Activated naive CD8-positive, alpha-beta T cell treated with anti-CD3 and anti-CD28 coated beads, Interleukin-2, amount 10 ng/mL, durations not matched to agents 7 days and 5 days (primary cell): ENCODE data around the gene TAF11L2. TPM values are rescaled to one million over a fixed set of nuclear protein-coding genes. Genes with fewer than 3 reads are reported as not detected.
"Not testable (repeated sequence)": the region's sequence is repeated elsewhere in the genome, so short reads cannot be mapped to it uniquely, and the experiment has no call there.

Experiments
- ATAC-seq: fragments of 150-1000 bp; cut with Tn5 transposase; one replicate; pipeline ENCODE4 v1.10.0; 2021; ENCODE audit warnings: low read depth, moderate library complexity
- POLR2A ChIA-PET: fragments of 350-600 bp; sonication (Branson Sonifier 250); formaldehyde crosslinking; loops from one replicate; lab custom pipeline; 2021; ENCODE audit warnings: antibody characterized with exemption; lab: Charles Lee
- DNase-seq: peaks from one replicate; pipeline ENCODE4 v3.0.0; 2021
- H3K27ac Mint-ChIP-seq: one replicate; pipeline ENCODE4 v1.8.0; 2022; ENCODE audit warnings: mild to moderate bottlenecking, mixed read lengths
- H3K27me3 Mint-ChIP-seq: one replicate; pipeline ENCODE4 v1.8.0; 2022; ENCODE audit warnings: mild to moderate bottlenecking, moderate library complexity, mixed read lengths
- H3K36me3 Mint-ChIP-seq: one replicate; pipeline ENCODE4 v1.8.0; 2021; ENCODE audit warnings: mild to moderate bottlenecking, mixed read lengths
- H3K4me1 Mint-ChIP-seq: one replicate; pipeline ENCODE4 v1.8.0; 2021; ENCODE audit warnings: mixed read lengths
- H3K4me3 Mint-ChIP-seq: one replicate; pipeline ENCODE4 v1.8.0; 2022; ENCODE audit warnings: mild to moderate bottlenecking, moderate library complexity, mixed read lengths
- H3K9me3 Mint-ChIP-seq: one replicate; pipeline ENCODE4 v1.8.0; 2021; ENCODE audit warnings: mixed read lengths
- total RNA-seq, 2 experiments: library from RNA; stranded (reverse); gene quantifications; one replicate each; pipeline ENCODE4 v1.2.3, GENCODE V29; 2021

Gene TAF11L2
- total RNA-seq, 2 experiments from 2014 or later: not detected

- H3K9me3 Mint-ChIP-seq, POLR2A ChIA-PET, H3K4me3 Mint-ChIP-seq, DNase-seq, H3K27me3 Mint-ChIP-seq, H3K36me3 Mint-ChIP-seq, H3K4me1 Mint-ChIP-seq, ATAC-seq, H3K27ac Mint-ChIP-seq: not testable (repeated sequence)
Measured at GRCh38 chr5:17491257-17491656, 6.8 kb upstream of the TAF11L2 start.

GRCh38 chr5:17492770-17493169 is 5.3 kb upstream of the TAF11L2 start:
- Mint-ChIP-seq H3K4me3 (no peak overlapping the region), H3K27ac (no peak overlapping the region), H3K27me3 (no peaks in the 10 kb centered on the region), H3K36me3 (no peaks in the 10 kb centered on the region), H3K9me3 (peaks cover 6% of the 10 kb centered on the region), H3K4me1 (no peaks in the 10 kb centered on the region)
- DNase-seq (no peak), ATAC-seq (no peak)
- POLR2A ChIA-PET: no interaction called here

DNA sequence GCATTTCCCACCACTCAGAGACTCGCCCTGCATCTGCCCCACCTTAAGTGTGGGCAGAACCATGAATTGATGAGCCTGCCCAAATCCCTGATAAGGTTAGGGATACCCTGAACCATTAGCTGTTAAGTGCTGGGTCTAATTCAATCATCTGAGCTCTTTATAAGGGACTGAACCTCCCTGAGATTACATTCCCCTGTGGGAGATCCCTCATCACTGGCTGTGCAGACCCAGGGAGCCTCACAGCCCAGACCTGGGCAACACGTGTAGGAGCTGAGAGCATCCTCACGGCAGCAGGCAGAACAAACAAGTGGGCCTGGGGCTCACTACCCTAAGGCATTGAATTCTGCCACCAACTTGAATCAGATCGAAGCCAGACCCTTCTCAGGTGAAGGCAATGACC is 585 bp upstream of the TAF11L2 start:
- POLR2A ChIA-PET: no interaction called here
- DNase-seq (no peak), ATAC-seq (no peak)
- Mint-ChIP-seq H3K36me3 (no peaks in the 10 kb centered on the region), H3K9me3 (peaks cover 4% of the 10 kb centered on the region), H3K27ac (no peak overlapping the region), H3K27me3 (no peaks in the 10 kb centered on the region), H3K4me1 (no peaks in the 10 kb centered on the region), H3K4me3 (no peak overlapping the region)

DNA sequence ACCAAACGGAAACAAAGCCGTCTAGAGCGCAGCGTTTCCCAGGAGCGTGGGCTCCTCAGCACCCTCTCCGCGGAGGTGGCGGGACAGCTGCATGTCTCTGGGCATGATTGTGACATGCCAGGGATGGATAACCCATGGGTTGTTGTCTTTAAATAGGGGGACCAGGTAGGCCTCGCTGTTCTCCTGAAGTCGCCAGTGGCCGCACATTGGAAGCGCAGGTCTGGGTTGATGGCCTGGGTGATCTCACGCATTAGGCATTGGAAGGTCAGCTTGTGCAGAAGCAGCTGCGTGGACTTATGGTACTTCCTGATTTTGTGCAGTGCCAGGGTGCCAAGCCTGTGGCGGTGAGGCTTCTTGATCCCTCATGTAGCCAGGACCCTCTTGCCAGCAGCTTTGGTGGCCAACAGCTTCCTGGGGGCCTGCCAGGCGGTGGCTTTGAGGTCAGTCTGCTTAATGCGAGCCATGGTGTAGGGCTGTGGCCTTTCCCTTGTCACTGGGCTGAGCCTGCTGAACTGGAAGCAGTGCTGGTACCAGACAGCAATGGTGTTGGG is 13.8 kb downstream of the TAF11L2 start:
- H3K4me1 Mint-ChIP-seq: no peaks in the 10 kb centered on the region
- no peak overlapping the region for H3K4me3 Mint-ChIP-seq

DNA sequence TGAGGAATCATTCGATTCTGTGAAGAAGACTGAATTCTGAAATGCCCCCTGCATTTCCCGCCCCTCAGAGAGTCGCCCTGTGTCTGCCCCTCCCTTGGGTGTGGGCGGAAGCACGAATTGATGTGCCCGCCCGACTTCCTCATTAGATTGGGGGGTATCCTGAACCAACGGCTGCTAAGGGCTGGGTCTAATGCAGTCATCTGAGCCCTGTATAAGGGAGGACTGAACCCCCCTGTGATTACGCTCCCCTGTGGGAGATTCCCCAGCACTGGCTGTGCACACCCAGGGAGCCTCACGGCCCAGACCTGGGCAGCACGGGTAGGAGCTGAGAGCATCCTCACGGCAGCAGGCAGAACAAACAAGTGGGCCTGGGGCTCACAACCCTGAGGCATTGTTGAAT is 19.5 kb downstream of the TAF11L2 start:
- ATAC-seq, H3K4me3 Mint-ChIP-seq, DNase-seq, H3K27me3 Mint-ChIP-seq, POLR2A ChIA-PET, H3K36me3 Mint-ChIP-seq, H3K4me1 Mint-ChIP-seq, H3K9me3 Mint-ChIP-seq, H3K27ac Mint-ChIP-seq: not testable (repeated sequence)

More for the DNA sequence above, 13.8 kb downstream of the TAF11L2 start:
- no peaks in the 10 kb centered on the region for H3K36me3 Mint-ChIP-seq
- H3K27ac Mint-ChIP-seq: no peak overlapping the region
- no peaks in the 10 kb centered on the region for H3K9me3 Mint-ChIP-seq
- POLR2A ChIA-PET: no interaction called here
- no peaks in the 10 kb centered on the region for H3K27me3 Mint-ChIP-seq
- DNase-seq (no peak), ATAC-seq (no peak)

GRCh38 chr5:17518067-17518466 is 20.0 kb downstream of the TAF11L2 start, which contains the start of gene TAF11L3:
Gene TAF11L3 (plus strand): TSS chr5:17518367.
- H3K4me1 Mint-ChIP-seq, H3K9me3 Mint-ChIP-seq, DNase-seq, H3K27ac Mint-ChIP-seq, H3K27me3 Mint-ChIP-seq, POLR2A ChIA-PET, H3K4me3 Mint-ChIP-seq, ATAC-seq, H3K36me3 Mint-ChIP-seq: not testable (repeated sequence)

DNA sequence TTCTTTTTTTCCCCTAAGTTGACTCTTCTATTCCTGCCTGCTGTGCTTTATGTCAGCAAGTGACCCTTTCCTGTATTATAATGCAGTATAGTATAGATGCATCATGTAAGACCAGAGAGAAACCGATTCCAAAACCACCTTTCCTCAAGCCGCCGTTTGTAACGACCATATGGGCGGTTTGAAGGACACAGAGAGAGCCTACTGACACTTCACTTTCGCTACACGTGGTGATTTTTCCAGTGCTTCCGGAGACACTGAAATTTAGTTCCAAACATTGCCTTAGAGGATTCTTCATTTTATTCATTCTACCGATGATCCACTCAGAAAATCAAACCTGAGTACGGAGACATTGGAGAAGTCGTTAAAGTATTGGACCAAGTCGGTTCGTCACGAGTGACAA is 21.5 kb downstream of the TAF11L2 start:
- H3K36me3 Mint-ChIP-seq, H3K9me3 Mint-ChIP-seq, ATAC-seq, H3K4me3 Mint-ChIP-seq, H3K27ac Mint-ChIP-seq, H3K27me3 Mint-ChIP-seq, POLR2A ChIA-PET, DNase-seq, H3K4me1 Mint-ChIP-seq: not testable (repeated sequence)

- POLR2A ChIA-PET, H3K27ac Mint-ChIP-seq, DNase-seq, H3K36me3 Mint-ChIP-seq, H3K4me3 Mint-ChIP-seq, ATAC-seq, H3K4me1 Mint-ChIP-seq, H3K27me3 Mint-ChIP-seq, H3K9me3 Mint-ChIP-seq: not testable (repeated sequence)
Measured at GRCh38 chr5:17521501-17521900, 23.5 kb downstream of the TAF11L2 start, which contains the start of gene TAF11L4. Gene TAF11L4 (plus strand): TSS chr5:17521801.

- H3K27me3 Mint-ChIP-seq, H3K36me3 Mint-ChIP-seq, H3K9me3 Mint-ChIP-seq, POLR2A ChIA-PET, DNase-seq, H3K27ac Mint-ChIP-seq, ATAC-seq, H3K4me1 Mint-ChIP-seq, H3K4me3 Mint-ChIP-seq: not testable (repeated sequence)
Measured at GRCh38 chr5:17524935-17525334, 26.9 kb downstream of the TAF11L2 start, which contains the start of gene TAF11L5. Gene TAF11L5 (plus strand): TSS chr5:17525235.

- ATAC-seq, POLR2A ChIA-PET, H3K4me3 Mint-ChIP-seq, H3K36me3 Mint-ChIP-seq, DNase-seq, H3K27ac Mint-ChIP-seq, H3K4me1 Mint-ChIP-seq, H3K9me3 Mint-ChIP-seq, H3K27me3 Mint-ChIP-seq: not testable (repeated sequence)
Measured at GRCh38 chr5:17526504-17526903, 28.5 kb downstream of the TAF11L2 start.

- ATAC-seq: not testable (repeated sequence)
Measured at GRCh38 chr5:17528369-17528768, 30.3 kb downstream of the TAF11L2 start, which contains the start of gene TAF11L6. Gene TAF11L6 (plus strand): TSS chr5:17528669.

More at GRCh38 chr5:17528369-17528768, 30.3 kb downstream of the TAF11L2 start, which contains the start of gene TAF11L6:
- H3K4me1 Mint-ChIP-seq, DNase-seq, POLR2A ChIA-PET, H3K9me3 Mint-ChIP-seq, H3K27me3 Mint-ChIP-seq, H3K27ac Mint-ChIP-seq, H3K36me3 Mint-ChIP-seq, H3K4me3 Mint-ChIP-seq: not testable (repeated sequence)

Other genes starting within 250 kb of the TAF11L2 start
- not detected for gene TAF11L3, start 20.1 kb downstream of the TAF11L2 start, total RNA-seq
- gene TAF11L4, start 23.6 kb downstream of the TAF11L2 start, total RNA-seq: not detected
- gene TAF11L5, start 27.0 kb downstream of the TAF11L2 start, total RNA-seq: not detected
- not detected for gene TAF11L6, start 30.4 kb downstream of the TAF11L2 start, total RNA-seq
- gene TAF11L7, start 87.5 kb downstream of the TAF11L2 start, total RNA-seq: not detected
- not detected for gene TAF11L8, start 92.7 kb downstream of the TAF11L2 start, total RNA-seq
- gene TAF11L9, start 96.2 kb downstream of the TAF11L2 start, total RNA-seq: not detected
- not detected for gene TAF11L10, start 99.6 kb downstream of the TAF11L2 start, total RNA-seq
- gene TAF11L11, start 106.0 kb downstream of the TAF11L2 start, total RNA-seq: not detected
- gene TAF11L12, start 112.2 kb downstream of the TAF11L2 start, total RNA-seq: not detected
- not detected for gene TAF11L13, start 133.9 kb downstream of the TAF11L2 start, total RNA-seq
- not detected for gene TAF11L14, start 136.2 kb downstream of the TAF11L2 start, total RNA-seq